Colonic mucosa (tissue), 4 donors: ENCODE data around the gene CPNE2. TPM values are rescaled to one million over a fixed set of nuclear protein-coding genes. Genes with fewer than 3 reads are reported as not detected.

Experiments
- DNase-seq: peaks from one replicate; pipeline ENCODE4 v3.0.0-alpha.2; 2020
- H3K27ac ChIP-seq: fragments of 200-600 bp; one replicate; pipeline ENCODE4 v1.8.0; 2021
- H3K27me3 ChIP-seq: fragments of 200-600 bp; one replicate; pipeline ENCODE4 v1.8.0; 2021
- H3K36me3 ChIP-seq: fragments of 200-600 bp; one replicate; pipeline ENCODE4 v1.8.0; 2021
- H3K4me1 ChIP-seq: fragments of 200-600 bp; one replicate; pipeline ENCODE4 v1.8.0; 2021; ENCODE audit warnings: mild to moderate bottlenecking
- H3K4me3 ChIP-seq: fragments of 200-600 bp; one replicate; pipeline ENCODE4 v1.8.0; 2021
- H3K9ac ChIP-seq, 2 donors: one replicate each; pipeline ENCODE4 v1.7.0; 2013; ENCODE audit warnings: control low read depth in 2 of 2, low read depth in 2 of 2, low read length in 2 of 2
- H3K9me3 ChIP-seq: fragments of 200-600 bp; one replicate; pipeline ENCODE4 v1.8.0; 2021
- CTCF ChIP-seq: fragments of 200-600 bp; IDR thresholded peaks from one replicate; pipeline ENCODE4 v1.8.0; 2022; ENCODE audit warnings: antibody characterized with exemption, mild to moderate bottlenecking
- intact Hi-C: fragments of 100-400 bp; cut with DNase I; formaldehyde crosslinking; loops from one replicate; pipeline ENCODE4 v1.14.1; 2022
- total RNA-seq, 2 donors: library from RNA; stranded (reverse); fragmentation: NEBNext Ultra II Directional in 1 of 2; extraction: Animal tissue kit (Norgen Biotek cat#: 25700) in 1 of 2; gene quantifications; one replicate each; pipeline ENCODE4 v1.2.1, GENCODE V29; 2021
- donor health status: healthy.
- donor health status: DM: no; HTN: no; CAD: no.
- donor health status: DM: no; HTN: no; CAD: no.

The CPNE2 gene
- total RNA-seq, 2 donors from 2014 or later = 38.6 to 53.3 TPM

GRCh38 chr16:57145046-57146021 is 53.0 kb downstream of the CPNE2 start:
- H3K9me3 ChIP-seq = no peaks in the 10 kb centered on the region
- no peak overlapping the region for H3K4me3 ChIP-seq
- H3K9ac ChIP-seq = no peak overlapping the region
- H3K4me1 ChIP-seq = peaks cover 14% of the 10 kb centered on the region
- DNase-seq = no peak
- no peak overlapping the region for H3K27ac ChIP-seq
- intact Hi-C loops = no loop called here
- no peaks in the 10 kb centered on the region for H3K36me3 ChIP-seq
- TF ChIP-seq CTCF = no peak
- no peaks in the 10 kb centered on the region for H3K27me3 ChIP-seq

GRCh38 chr16:57146040-57146647 is 53.8 kb downstream of the CPNE2 start:
- peaks cover 12% of the 10 kb centered on the region for H3K4me1 ChIP-seq
- H3K4me3 ChIP-seq = no peak overlapping the region
- no peak for DNase-seq
- H3K36me3 ChIP-seq = no peaks in the 10 kb centered on the region
- intact Hi-C loops = no loop called here
- H3K9me3 ChIP-seq = no peaks in the 10 kb centered on the region
- no peak for TF ChIP-seq CTCF
- no peaks in the 10 kb centered on the region for H3K27me3 ChIP-seq
- H3K27ac ChIP-seq = no peak overlapping the region
- no peak overlapping the region for H3K9ac ChIP-seq

- Histone ChIP-seq H3K9me3 (no peaks in the 10 kb centered on the region), H3K27ac (no peak overlapping the region), H3K36me3 (no peaks in the 10 kb centered on the region), H3K4me1 (peaks cover 11% of the 10 kb centered on the region), H3K4me3 (no peak overlapping the region), H3K9ac (no peak overlapping the region), H3K27me3 (no peaks in the 10 kb centered on the region)
- TF ChIP-seq CTCF = no peak
- DNase-seq = no peak
- intact Hi-C loops = no loop called here
Measured at GRCh38 chr16:57146735-57147134, 54.4 kb downstream of the CPNE2 start.

GRCh38 chr16:57147381-57148221 is 55.2 kb downstream of the CPNE2 start:
- intact Hi-C loops = no loop called here
- peaks cover 10% of the 10 kb centered on the region for H3K4me1 ChIP-seq
- H3K27me3 ChIP-seq = no peaks in the 10 kb centered on the region
- TF ChIP-seq CTCF = no peak
- DNase-seq = no peak
- no peaks in the 10 kb centered on the region for H3K9me3 ChIP-seq
- H3K27ac ChIP-seq = no peak overlapping the region
- no peak overlapping the region for H3K9ac ChIP-seq
- H3K4me3 ChIP-seq = no peak overlapping the region
- no peaks in the 10 kb centered on the region for H3K36me3 ChIP-seq

- Histone ChIP-seq H3K4me3 (no peak overlapping the region), H3K4me1 (peaks cover 2% of the 10 kb centered on the region), H3K27me3 (no peaks in the 10 kb centered on the region), H3K9me3 (no peaks in the 10 kb centered on the region), H3K9ac (no peak overlapping the region), H3K27ac (no peak overlapping the region), H3K36me3 (no peaks in the 10 kb centered on the region)
- no peak for TF ChIP-seq CTCF
- no peak for DNase-seq
- intact Hi-C loops = no loop called here
Measured at GRCh38 chr16:57148481-57148880, 56.1 kb downstream of the CPNE2 start.
